ENCODE results near the gene ZMIZ1. TPM values are rescaled to one million over a fixed set of nuclear protein-coding genes. Genes with fewer than 3 reads are reported as not detected.

Gene ZMIZ1
- total RNA-seq, 1 experiment from 2014 or later = 28.4 TPM

DNA sequence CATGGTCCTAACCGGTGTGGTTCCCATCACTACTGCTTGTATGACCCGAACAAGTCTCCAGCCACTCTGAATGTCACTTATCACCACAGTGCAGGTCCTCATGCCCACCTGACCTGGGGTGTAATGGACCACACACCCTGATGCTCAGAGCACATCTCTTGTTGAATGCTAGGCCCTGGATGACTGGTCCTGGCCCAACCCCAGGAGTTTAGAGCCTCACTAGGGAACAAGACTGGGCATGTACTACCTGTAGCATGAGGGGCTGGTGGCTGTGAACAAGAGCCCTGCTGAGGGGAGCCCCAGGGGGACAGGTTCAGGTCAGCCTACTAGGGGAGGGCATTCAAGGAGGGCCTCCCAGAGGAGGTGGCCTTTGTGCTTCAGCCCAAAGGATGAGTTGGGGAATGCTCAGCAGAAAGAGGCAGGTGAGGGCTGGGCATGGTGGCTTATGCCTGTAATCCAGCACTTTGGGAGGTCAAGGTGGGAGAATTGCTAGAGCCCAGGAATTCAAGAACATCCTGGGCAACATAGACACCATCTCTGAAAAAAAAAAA, 31.2 kb downstream of the ZMIZ1 start:
- no peak overlapping the region for H3K4me3 ChIP-seq (replicated peaks in 1 of 2; ENCODE audit: low read depth in 1 of 2, low read length in 2 of 2)
- intact Hi-C loops (cut with micrococcal nuclease) = no loop called here
- H2AFZ ChIP-seq (ENCODE audit: low read depth, low read length, poor library complexity, severe bottlenecking) = no peak overlapping the region
- no peaks in the 10 kb centered on the region for H3K9me2 ChIP-seq (ENCODE audit: insufficient read depth)
- DNase-seq (ENCODE audit: low read depth, low spot score) (no peak), ATAC-seq (no peak)
- CTCF ChIA-PET = no interaction called here
- H3K9me3 ChIP-seq (ENCODE audit: control insufficient read depth in 1 of 2, insufficient read depth in 1 of 2, low read depth in 1 of 2, low read length in 2 of 2) = no peaks in the 10 kb centered on the region
- no peak for TF ChIP-seq SIN3A (IDR thresholded peaks at IDR 0.05; ENCODE audit: low read depth)
- TF ChIP-seq, protein P1, sequence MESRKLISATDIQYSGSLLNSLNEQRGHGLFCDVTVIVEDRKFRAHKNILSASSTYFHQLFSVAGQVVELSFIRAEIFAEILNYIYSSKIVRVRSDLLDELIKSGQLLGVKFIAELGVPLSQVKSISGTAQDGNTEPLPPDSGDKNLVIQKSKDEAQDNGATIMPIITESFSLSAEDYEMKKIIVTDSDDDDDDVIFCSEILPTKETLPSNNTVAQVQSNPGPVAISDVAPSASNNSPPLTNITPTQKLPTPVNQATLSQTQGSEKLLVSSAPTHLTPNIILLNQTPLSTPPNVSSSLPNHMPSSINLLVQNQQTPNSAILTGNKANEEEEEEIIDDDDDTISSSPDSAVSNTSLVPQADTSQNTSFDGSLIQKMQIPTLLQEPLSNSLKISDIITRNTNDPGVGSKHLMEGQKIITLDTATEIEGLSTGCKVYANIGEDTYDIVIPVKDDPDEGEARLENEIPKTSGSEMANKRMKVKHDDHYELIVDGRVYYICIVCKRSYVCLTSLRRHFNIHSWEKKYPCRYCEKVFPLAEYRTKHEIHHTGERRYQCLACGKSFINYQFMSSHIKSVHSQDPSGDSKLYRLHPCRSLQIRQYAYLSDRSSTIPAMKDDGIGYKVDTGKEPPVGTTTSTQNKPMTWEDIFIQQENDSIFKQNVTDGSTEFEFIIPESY (IDR thresholded peaks at IDR 0.05; ENCODE audit: extremely low read depth, insufficient replicate concordance, low read length) = no peak
- TF ChIP-seq SP1 (IDR thresholded peaks at IDR 0.05; ENCODE audit: low read depth) = no peak
- TF ChIP-seq EZH2 (IDR thresholded peaks at IDR 0.05) = no peak
- BruUV-seq (replicated peaks) = no TSS peak
- H3K4me1 ChIP-seq (ENCODE audit: control insufficient read depth in 1 of 2, insufficient read depth in 2 of 2, low read length in 2 of 2) = peaks cover 25 to 27% of the 10 kb centered on the region in 2 experiments
- peaks cover 48% of the 10 kb centered on the region for H3K79me2 ChIP-seq (ENCODE audit: insufficient read depth, low read length)
- RAD21 ChIA-PET (ENCODE audit: low non-redundant PET in 1 of 2, low total read pairs in 2 of 2, uncharacterized antibody in 2 of 2, unreplicated experiment in 2 of 2) = no interaction called here
- H3K4me2 ChIP-seq (ENCODE audit: low read length) = no peak overlapping the region
- H3K27ac ChIP-seq (ENCODE audit: low read depth, low read length) = no peak overlapping the region
- H4K20me1 ChIP-seq (ENCODE audit: insufficient read depth) = no peaks in the 10 kb centered on the region
- H3K27me3 ChIP-seq (ENCODE audit: insufficient read depth, low read length) = no peaks in the 10 kb centered on the region
- no peak overlapping the region for H3K9ac ChIP-seq (ENCODE audit: low read length)
- POLR2A ChIA-PET = no interaction called here
- H3K36me3 ChIP-seq (ENCODE audit: control insufficient read depth in 1 of 2, insufficient read depth in 2 of 2, low read length in 2 of 2) = no peaks in the 10 kb centered on the region

DNA sequence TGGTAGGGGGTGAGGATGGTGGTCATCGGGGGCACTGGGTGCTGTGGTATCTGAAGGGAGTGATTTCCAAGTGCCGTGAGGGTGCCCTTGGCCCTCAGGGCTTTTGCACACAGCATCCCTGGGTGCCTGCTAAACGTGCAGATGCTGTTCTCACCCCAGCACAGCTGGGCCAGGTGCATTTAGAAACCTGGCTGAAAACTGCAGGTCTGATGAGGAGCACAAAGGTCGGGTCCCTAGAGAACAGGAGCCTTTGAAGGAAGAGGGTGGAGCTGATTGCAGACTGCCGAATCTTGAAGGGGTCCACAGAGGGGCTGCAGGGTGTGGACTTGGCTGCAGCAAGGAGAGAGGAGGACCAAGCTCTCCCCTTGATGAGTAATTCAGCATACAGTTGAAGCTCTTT, 32.0 kb downstream of the ZMIZ1 start:
- intact Hi-C loops (cut with micrococcal nuclease) = no loop called here
- H3K4me2 ChIP-seq (ENCODE audit: low read length) = no peak overlapping the region
- RAD21 ChIA-PET (ENCODE audit: low non-redundant PET in 1 of 2, low total read pairs in 2 of 2, uncharacterized antibody in 2 of 2, unreplicated experiment in 2 of 2) = no interaction called here
- POLR2A ChIA-PET = no interaction called here
- H3K4me3 ChIP-seq (replicated peaks in 1 of 2; ENCODE audit: low read depth in 1 of 2, low read length in 2 of 2) = no peak overlapping the region
- TF ChIP-seq CBX3 (IDR thresholded peaks at IDR 0.05; ENCODE audit: low read depth) (no peak), POLR2AphosphoS5 (IDR thresholded peaks at IDR 0.05; ENCODE audit: low read depth, low read length) (no peak), SIN3A (IDR thresholded peaks at IDR 0.05; ENCODE audit: low read depth) (no peak), FOSL1 (IDR thresholded peaks at IDR 0.05; ENCODE audit: low read depth) (no peak), ZNF274 (IDR thresholded peaks at IDR 0.05; ENCODE audit: low read depth, low read length) (no peak), ELF1 (IDR thresholded peaks at IDR 0.05; ENCODE audit: borderline replicate concordance, low read depth) (no peak)
- TF ChIP-seq, protein P2, sequence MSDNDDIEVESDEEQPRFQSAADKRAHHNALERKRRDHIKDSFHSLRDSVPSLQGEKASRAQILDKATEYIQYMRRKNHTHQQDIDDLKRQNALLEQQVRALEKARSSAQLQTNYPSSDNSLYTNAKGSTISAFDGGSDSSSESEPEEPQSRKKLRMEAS (IDR thresholded peaks at IDR 0.05) = no peak
- TF ChIP-seq, protein P3, sequence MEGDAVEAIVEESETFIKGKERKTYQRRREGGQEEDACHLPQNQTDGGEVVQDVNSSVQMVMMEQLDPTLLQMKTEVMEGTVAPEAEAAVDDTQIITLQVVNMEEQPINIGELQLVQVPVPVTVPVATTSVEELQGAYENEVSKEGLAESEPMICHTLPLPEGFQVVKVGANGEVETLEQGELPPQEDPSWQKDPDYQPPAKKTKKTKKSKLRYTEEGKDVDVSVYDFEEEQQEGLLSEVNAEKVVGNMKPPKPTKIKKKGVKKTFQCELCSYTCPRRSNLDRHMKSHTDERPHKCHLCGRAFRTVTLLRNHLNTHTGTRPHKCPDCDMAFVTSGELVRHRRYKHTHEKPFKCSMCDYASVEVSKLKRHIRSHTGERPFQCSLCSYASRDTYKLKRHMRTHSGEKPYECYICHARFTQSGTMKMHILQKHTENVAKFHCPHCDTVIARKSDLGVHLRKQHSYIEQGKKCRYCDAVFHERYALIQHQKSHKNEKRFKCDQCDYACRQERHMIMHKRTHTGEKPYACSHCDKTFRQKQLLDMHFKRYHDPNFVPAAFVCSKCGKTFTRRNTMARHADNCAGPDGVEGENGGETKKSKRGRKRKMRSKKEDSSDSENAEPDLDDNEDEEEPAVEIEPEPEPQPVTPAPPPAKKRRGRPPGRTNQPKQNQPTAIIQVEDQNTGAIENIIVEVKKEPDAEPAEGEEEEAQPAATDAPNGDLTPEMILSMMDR (IDR thresholded peaks at IDR 0.05 in 2 of 3, conservative IDR thresholded peaks at IDR 0.05 in 1 of 3; ENCODE audit: borderline replicate concordance in 1 of 3, insufficient read depth in 1 of 3, low read depth in 2 of 3, low read length in 2 of 3) = no peak
- TF ChIP-seq, protein P4, sequence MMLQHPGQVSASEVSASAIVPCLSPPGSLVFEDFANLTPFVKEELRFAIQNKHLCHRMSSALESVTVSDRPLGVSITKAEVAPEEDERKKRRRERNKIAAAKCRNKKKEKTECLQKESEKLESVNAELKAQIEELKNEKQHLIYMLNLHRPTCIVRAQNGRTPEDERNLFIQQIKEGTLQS (IDR thresholded peaks at IDR 0.05) = no peak
- TF ChIP-seq, protein P1 (IDR thresholded peaks at IDR 0.05; ENCODE audit: extremely low read depth, insufficient replicate concordance, low read length) = no peak
- no peaks in the 10 kb centered on the region for H3K27me3 ChIP-seq (ENCODE audit: insufficient read depth, low read length)
- CTCF ChIA-PET = no interaction called here
- no peaks in the 10 kb centered on the region for H3K36me3 ChIP-seq (ENCODE audit: control insufficient read depth in 1 of 2, insufficient read depth in 2 of 2, low read length in 2 of 2)
- no peak overlapping the region for H2AFZ ChIP-seq (ENCODE audit: low read depth, low read length, poor library complexity, severe bottlenecking)
- H3K9ac ChIP-seq (ENCODE audit: low read length) = no peak overlapping the region
- H3K9me3 ChIP-seq (ENCODE audit: control insufficient read depth in 1 of 2, insufficient read depth in 1 of 2, low read depth in 1 of 2, low read length in 2 of 2) = no peaks in the 10 kb centered on the region
- no peak overlapping the region for H3K27ac ChIP-seq (ENCODE audit: low read depth, low read length)
- peaks cover 48% of the 10 kb centered on the region for H3K79me2 ChIP-seq (ENCODE audit: insufficient read depth, low read length)
- peaks cover 25 to 27% of the 10 kb centered on the region in 2 experiments for H3K4me1 ChIP-seq (ENCODE audit: control insufficient read depth in 1 of 2, insufficient read depth in 2 of 2, low read length in 2 of 2)
- H4K20me1 ChIP-seq (ENCODE audit: insufficient read depth) = no peaks in the 10 kb centered on the region
- DNase-seq (ENCODE audit: low read depth, low spot score) = no peak
- no peak for ATAC-seq
- no TSS peak for BruUV-seq (replicated peaks)
- H3K9me2 ChIP-seq (ENCODE audit: insufficient read depth) = no peaks in the 10 kb centered on the region
